GM19463 (cell line): ENCODE data around the gene UNC5A.

Experiments
- ATAC-seq: cut with Tn5 transposase; IDR thresholded peaks from one replicate; pipeline ENCODE4 v1.9.1; 2021; ENCODE audit warnings: mild to moderate bottlenecking, moderate library complexity; ENCODE audit not compliant: unreplicated experiment

Gene UNC5A

GRCh38 chr5:176799488-176799887 is 10.9 kb upstream of the UNC5A start:
- ATAC-seq = no peak

DNA sequence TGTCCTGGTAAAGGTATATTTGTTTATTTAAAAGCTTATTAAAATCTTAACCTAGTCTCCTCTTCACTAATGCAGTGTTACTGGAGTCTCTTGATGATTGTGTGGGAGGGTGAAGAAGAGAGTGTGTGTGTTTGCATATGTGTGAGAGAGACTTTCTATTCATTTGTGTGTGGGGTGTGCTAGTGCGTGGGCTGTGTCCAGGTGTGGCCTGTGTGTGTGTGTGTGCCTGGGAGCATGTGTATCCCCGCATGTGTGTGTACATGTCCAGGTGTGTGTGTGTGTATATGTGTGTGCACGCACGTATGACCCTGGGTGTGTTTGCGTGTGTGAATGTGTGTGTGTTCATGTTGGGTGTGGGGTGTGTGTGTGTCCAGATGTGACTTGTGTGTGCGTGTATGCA is 10.3 kb upstream of the UNC5A start:
- no peak for ATAC-seq

GRCh38 chr5:176802116-176802784 is 8.1 kb upstream of the UNC5A start:
- no peak for ATAC-seq

- no peak for ATAC-seq
These were observed 7.1 kb upstream of the UNC5A start for GRCh38 chr5:176803068-176803942.

- ATAC-seq = no peak
These were observed 6.3 kb upstream of the UNC5A start for GRCh38 chr5:176803943-176804498.

DNA sequence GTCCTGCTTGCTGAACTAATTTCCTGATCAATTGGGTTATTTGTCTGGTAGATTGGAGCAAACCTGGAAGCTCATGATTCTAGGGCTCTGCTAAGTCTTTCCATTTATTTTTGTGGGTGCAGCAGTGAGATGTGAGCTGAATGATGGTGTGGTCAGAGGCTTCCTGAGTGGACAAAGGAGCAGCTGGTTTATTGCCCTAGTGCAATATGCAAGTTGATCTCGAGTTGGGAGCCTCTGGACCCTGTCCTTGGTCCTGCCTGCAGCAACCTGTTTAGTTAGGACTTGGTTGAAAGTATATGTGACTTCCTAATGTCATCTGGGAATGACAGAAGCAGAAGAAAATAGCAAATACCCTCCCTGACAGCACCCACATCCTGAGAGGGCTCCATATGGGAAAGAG is 4.2 kb upstream of the UNC5A start:
- no peak for ATAC-seq

DNA sequence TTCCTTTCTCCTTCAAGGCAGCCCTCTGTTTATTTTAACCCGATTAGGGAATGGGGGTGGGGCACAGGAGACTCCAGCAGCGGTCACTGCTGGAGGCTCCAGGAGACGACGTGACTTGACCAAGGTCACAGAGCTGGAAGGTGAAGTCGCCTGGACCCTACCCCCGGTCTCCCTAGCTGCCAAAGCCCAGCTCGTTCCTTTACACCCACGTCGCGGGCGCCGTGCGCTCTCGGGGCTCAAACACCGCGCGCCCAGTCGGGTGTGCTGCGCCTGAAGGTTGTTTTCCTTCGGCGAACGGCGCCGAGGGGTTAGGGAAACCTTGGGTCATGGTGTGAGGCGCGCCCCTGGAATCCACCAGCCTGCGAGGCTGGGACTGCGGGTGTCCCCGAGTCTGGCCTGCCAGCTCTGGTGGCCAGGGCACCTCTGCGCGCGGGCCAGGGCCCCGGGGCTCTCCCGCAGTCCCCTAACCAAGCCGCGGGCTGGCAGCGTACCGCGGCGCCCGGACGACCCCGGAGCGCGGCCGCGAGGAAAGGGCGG is 747 bp upstream of the UNC5A start:
- ATAC-seq = no peak

- ATAC-seq = no peak
These were observed 535 bp downstream of the UNC5A start for GRCh38 chr5:176810687-176811501.

DNA sequence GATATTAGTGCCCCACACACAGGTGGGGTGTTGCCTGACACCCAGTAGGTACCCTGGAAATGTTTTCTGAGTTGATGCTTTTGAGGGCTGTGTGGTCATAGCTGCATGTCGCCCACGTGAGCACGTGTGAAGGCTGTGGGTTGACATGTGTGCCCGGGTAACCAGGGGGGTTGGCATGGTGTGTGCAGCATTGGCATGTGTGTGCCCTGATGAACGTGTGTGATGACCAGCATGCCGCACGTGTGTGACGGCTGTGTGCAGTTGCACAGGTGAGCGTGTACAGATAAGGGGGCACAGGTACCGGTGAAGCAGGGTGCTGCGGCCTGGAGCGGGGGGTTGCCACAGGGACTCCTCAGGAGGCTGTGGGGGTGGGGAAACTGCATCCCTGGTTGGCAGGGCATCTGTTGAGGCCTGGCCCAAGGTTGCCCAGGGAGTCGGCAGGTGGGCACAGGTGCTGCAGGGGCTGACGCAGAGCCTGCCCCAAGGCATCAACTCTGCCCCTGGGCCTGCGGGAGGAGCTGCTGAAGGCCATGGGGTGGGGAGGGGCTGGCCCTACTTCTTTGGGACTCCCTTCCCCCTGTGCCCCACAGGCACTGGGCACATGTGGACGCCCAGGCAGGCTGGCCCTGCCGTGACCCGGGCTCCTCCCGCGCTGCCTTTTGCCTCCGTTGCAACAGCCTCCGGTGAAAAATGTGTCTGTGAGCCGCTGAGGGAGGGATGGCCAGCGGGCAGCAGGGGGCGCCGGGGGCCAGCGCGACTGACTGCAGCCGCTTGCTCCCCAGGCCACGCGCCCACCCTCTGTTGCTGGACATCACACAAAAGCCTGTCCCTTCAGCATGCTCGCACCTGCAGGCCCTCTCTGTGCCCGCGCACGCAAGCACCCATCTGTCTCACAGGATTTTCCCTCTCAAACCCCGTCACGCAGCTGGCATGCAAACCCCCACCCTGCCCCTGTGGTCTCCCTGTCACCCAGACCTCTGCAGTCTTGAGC is 2.2 kb downstream of the UNC5A start:
- ATAC-seq = no peak

GRCh38 chr5:176813587-176814312 is 3.4 kb downstream of the UNC5A start:
- no peak for ATAC-seq

DNA sequence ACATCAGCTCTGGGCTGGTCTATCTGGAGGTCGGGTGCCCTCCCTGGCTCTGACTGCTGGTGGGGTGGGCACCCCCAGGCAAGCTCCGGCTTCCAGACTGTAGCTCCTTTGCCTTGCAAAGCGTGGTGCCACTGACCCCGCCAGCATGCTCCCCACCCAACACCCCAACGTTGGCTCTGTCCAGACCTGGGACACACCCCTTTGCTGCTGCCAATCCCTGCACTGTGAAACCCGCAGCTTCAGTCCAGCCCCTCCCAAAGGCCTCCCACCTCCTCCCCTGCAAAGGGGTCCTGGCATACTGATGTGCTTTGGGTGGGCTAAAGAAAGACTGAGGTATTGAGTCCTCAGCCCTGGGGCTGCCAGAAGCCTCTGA is 3.9 kb downstream of the UNC5A start:
- ATAC-seq = no peak

GRCh38 chr5:176814836-176815438 is 4.6 kb downstream of the UNC5A start:
- no peak for ATAC-seq

- ATAC-seq = no peak
These were observed 5.8 kb downstream of the UNC5A start for GRCh38 chr5:176816043-176816745.

GRCh38 chr5:176816791-176817347 is 6.5 kb downstream of the UNC5A start:
- no peak for ATAC-seq

- no peak for ATAC-seq
These were observed 7.0 kb downstream of the UNC5A start for GRCh38 chr5:176817369-176817840.

GRCh38 chr5:176817841-176818377 is 7.5 kb downstream of the UNC5A start:
- ATAC-seq = peak; percentile 21

DNA sequence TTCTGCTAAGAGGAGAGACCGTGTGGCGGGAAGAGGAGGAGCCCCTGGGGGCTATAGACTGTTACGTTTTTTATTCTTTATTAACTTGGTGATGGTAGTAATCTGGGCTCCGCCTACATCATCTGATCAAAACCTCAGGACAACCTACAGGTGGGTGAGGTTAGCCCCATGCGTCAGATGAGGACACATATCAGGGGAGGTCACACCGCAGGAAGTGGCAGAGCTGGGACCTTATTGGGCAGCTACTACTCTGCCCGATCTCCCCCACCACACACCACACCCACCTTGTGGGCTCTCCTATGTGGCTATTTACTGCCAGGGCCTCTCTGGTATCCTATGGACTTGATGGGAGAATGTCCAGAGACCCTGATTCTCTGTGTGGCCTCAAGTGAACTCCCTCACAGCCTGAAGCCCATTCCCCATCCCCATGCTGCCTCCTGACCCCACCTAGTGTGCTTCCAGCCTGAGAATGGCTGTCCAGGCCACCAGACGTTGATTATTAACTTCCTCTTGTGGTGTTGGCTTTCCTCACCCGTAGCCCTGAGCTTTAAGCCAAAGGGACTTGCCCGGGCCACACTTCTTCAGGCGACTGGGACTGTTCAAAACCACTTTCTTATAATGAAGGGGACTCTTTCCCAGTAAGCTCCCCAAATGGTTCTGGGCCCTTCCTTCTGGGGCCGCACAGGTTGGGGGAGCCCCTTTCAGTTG is 8.2 kb downstream of the UNC5A start:
- peak; percentile 73 for ATAC-seq
